ENCODE results near the gene LRRC4C.
A peak's percentile ranks its signal among the peaks of the same experiment; 100 is the strongest.

The LRRC4C gene

GRCh38 chr11:41459465-41460401, at the start of gene LRRC4C:
TSS of gene LRRC4C (minus strand) at chr11:41459652.
- no peak for TF ChIP-seq GATA1 (IDR thresholded peaks at IDR 0.05; ENCODE audit: low read depth, low read length)
- no peak for TF ChIP-seq POLR2A (IDR thresholded peaks at IDR 0.05; ENCODE audit: low read length)

DNA sequence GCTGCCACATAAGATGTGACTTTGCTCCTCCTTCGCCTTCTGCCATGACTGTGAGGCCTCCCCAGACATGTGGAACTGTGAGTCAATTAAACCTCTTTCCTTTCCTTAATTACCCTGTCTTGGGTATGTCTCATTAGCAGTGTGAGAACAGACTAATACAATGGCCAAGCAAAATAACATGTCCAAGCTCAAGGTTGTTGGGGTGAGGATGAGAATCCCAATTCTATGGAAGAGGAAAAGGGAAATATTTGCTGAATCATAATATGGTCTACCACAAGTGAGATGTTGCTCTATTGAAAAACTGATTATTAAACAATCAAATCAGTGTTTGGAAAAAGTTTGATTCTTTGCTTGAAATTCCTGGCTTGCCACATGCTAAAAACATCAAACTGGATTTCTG, 48.7 kb upstream of the LRRC4C start:
- no peak for TF ChIP-seq GATA1 (IDR thresholded peaks at IDR 0.05; ENCODE audit: low read depth, low read length)
- no peak for DNase-seq

More at GRCh38 chr11:41459465-41460401, at the start of gene LRRC4C:
- DNase-seq, result no peak

GRCh38 chr11:41499429-41499828, 40.0 kb upstream of the LRRC4C start:
- DNase-seq, result no peak
- TF ChIP-seq POLR2A (IDR thresholded peaks at IDR 0.05; ENCODE audit: low read length) (no peak), GATA1 (IDR thresholded peaks at IDR 0.05; ENCODE audit: low read depth, low read length) (no peak)

DNA sequence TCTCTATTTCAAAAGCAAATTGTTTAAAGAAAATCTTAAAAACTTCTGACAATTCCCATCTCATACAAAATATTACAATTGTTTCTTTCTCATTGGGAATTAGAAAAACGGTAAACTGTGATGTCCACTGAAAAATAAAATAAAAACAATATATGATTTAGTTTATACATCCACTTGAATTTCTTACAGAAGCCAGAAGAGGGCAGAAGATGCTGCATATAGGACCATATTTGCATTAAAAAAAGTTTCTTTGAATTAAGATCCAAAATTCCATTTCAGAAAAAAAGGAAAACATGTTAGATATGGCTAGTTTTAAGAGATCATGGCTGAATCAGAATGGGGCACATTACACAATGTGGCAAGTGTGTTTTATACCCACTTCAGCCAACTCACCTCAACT, 39.3 kb upstream of the LRRC4C start:
- no peak for DNase-seq
- TF ChIP-seq POLR2A (IDR thresholded peaks at IDR 0.05; ENCODE audit: low read length) (no peak), GATA1 (IDR thresholded peaks at IDR 0.05; ENCODE audit: low read depth, low read length) (no peak)

- DNase-seq, result no peak
- TF ChIP-seq GATA1 (IDR thresholded peaks at IDR 0.05; ENCODE audit: low read depth, low read length), result no peak
- no peak for TF ChIP-seq POLR2A (IDR thresholded peaks at IDR 0.05; ENCODE audit: low read length)
Measured at GRCh38 chr11:41497974-41498373, 38.5 kb upstream of the LRRC4C start.

DNA sequence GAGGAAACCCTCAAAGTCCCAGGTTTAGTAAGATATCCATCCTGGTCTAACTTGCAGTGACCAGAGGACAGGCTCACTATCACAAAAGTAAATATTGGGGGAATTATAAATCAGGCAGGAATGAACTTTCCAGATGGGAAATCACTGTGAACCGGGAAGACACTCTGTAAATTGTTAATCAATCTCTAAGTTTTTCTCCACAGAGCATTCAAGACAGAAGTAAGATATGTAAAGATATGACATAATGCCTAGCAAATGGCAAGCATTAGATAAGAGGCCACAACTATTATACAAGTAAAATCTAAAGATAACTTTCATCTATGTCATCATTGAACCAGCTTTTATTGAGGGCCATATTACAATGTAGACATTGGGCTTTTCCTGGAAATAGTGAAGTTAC, 35.3 kb upstream of the LRRC4C start:
- no peak for DNase-seq
- TF ChIP-seq GATA1 (IDR thresholded peaks at IDR 0.05; ENCODE audit: low read depth, low read length) (no peak), POLR2A (IDR thresholded peaks at IDR 0.05; ENCODE audit: low read length) (no peak)

- no peak for DNase-seq
- no peak for TF ChIP-seq GATA1 (IDR thresholded peaks at IDR 0.05; ENCODE audit: low read depth, low read length)
- TF ChIP-seq POLR2A (IDR thresholded peaks at IDR 0.05; ENCODE audit: low read length), result no peak
Measured at GRCh38 chr11:41486424-41486823, 27.0 kb upstream of the LRRC4C start.

- TF ChIP-seq POLR2A (IDR thresholded peaks at IDR 0.05; ENCODE audit: low read length), result no peak
- no peak for TF ChIP-seq GATA1 (IDR thresholded peaks at IDR 0.05; ENCODE audit: low read depth, low read length)
Measured at GRCh38 chr11:41483956-41484355, 24.5 kb upstream of the LRRC4C start.

GRCh38 chr11:41479179-41479578, 19.7 kb upstream of the LRRC4C start:
- no peak for TF ChIP-seq POLR2A (IDR thresholded peaks at IDR 0.05; ENCODE audit: low read length)
- no peak for TF ChIP-seq GATA1 (IDR thresholded peaks at IDR 0.05; ENCODE audit: low read depth, low read length)
- DNase-seq, result no peak

More at GRCh38 chr11:41483956-41484355, 24.5 kb upstream of the LRRC4C start:
- DNase-seq, result no peak

- DNase-seq, result peak; percentile 1 to 28
- TF ChIP-seq GATA1 (IDR thresholded peaks at IDR 0.05; ENCODE audit: low read depth, low read length) (no peak), POLR2A (IDR thresholded peaks at IDR 0.05; ENCODE audit: low read length) (no peak)
Measured at GRCh38 chr11:41461057-41461681, 1.7 kb upstream of the LRRC4C start.

DNA sequence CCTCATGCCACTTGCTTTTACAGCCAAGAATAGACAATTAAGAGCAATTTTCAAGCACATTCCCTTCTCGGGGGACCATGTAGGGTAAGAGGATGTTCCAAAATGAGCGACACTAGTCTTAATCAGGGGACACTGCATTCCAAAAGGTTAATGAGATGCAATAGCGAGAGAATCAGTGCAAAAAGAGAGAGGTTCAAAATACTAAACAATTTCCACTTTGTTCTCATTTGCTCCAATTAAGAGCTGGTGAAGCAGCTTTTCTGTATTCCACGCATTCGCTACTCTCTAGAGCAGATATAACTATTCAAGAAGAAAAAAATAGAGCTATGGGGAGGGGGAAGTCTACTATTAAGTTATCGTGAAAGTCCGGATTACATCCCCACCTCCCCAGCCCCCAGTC, 811 bp downstream of the LRRC4C start:
- TF ChIP-seq POLR2A (IDR thresholded peaks at IDR 0.05; ENCODE audit: low read length) (no peak), GATA1 (IDR thresholded peaks at IDR 0.05; ENCODE audit: low read depth, low read length) (no peak)
- no peak for DNase-seq

GRCh38 chr11:41458154-41458553, 1.3 kb downstream of the LRRC4C start:
- DNase-seq, result no peak
- TF ChIP-seq POLR2A (IDR thresholded peaks at IDR 0.05; ENCODE audit: low read length), result no peak
- TF ChIP-seq GATA1 (IDR thresholded peaks at IDR 0.05; ENCODE audit: low read depth, low read length), result no peak

GRCh38 chr11:41457216-41458014, 2.0 kb downstream of the LRRC4C start:
- TF ChIP-seq POLR2A (IDR thresholded peaks at IDR 0.05; ENCODE audit: low read length) (no peak), GATA1 (IDR thresholded peaks at IDR 0.05; ENCODE audit: low read depth, low read length) (no peak)
- no peak for DNase-seq

DNA sequence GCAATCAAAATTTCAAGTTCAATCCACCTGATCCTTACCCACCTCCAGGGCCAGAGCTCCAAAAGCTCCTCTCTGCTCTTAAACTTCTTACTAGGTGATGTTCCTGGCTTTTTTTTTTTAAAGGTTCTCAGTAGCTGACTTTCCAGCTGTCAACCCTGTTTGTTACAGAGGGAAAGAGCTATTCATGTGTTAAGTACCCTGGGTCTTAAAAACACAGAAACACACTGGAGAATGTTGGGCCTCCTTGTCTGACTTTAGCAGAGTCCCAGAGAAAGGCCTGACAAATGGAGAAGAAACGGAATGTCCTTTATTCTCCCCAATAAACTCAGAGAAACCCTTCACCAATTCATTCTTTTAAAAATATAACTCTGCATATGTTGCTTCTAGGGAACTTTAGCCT, 3.2 kb downstream of the LRRC4C start:
- DNase-seq, result no peak
- TF ChIP-seq GATA1 (IDR thresholded peaks at IDR 0.05; ENCODE audit: low read depth, low read length) (no peak), POLR2A (IDR thresholded peaks at IDR 0.05; ENCODE audit: low read length) (no peak)
